Fibroblast of skin of right biceps (primary cell): ENCODE data around the gene DYNC1H1.
A peak's percentile ranks its signal among the peaks of the same experiment; 100 is the strongest.

Experiments used
- DNase-seq: peaks from one replicate; pipeline ENCODE4 v3.0.0-alpha.2; 2013

Gene DYNC1H1

DNA sequence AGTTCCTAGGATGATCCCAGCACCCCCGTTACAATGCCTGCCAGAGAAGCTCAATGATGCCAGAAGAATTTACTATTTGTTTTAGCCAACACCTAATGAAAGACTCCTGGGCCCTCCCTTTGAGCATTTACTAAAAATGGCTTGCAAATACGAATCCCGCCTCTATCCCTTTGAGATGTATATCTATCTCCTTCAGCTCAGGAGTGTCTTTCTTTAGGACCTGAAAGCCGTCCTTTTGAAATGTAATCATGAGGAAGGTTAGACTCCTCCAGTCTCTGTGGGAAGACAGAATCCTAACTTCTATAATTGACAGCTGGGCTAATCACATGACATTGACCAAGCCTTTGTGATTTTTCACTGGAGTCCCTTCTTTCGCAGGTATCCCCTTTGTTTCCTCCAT, 19.2 kb upstream of the DYNC1H1 start:
- no peak for DNase-seq

DNA sequence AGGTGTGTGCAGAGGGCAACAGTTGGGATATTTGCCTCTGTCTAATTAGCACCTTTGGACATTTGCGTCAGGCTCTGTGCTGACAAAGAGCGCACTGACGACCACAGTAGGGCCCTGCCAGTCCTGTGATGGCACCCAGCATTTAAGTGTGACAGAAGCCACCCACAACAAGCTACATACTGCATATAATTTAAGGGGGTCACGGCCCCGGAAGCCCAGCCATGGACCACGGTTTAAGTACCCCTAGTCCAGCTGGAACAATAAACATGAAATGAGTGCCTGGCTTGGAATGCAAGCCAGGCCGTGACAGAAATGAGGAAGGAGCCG, 16.8 kb upstream of the DYNC1H1 start:
- DNase-seq, result no peak

DNA sequence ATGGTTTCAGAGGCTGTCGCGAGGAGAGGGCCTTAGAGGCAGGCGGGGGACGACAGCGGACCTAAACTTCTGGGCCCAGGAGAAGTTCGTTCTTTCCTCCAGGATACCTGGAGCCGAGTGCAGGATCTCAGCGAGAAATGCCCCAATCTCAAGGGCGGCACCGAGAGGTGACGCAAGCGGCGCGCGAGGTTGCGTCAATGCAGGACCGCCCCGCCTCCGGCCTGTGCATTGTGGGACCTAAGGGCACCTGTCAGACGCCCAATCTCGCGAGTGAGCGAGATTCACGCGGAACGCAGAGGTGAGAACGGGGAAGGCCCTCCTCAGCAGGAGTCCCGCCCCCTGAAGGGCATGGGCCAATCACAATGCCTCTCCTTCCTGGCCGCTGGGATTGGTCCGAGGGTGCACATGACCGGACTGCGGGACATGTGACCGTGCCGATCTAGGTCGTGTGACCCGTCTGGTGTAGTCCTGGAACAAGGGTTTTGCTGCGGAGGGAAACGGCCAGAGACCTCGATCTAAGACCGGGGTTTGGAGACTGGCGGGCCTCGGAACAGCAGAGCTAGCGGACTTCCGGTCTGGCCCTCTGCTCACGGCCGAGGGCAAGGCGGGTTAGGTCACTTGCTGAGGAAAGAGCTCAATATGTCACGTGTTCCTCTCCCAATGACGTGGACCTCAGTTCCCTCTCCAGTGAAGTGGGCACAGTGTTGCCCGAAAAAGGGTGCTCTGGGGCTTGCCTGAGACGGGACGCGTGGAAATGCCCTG, 16.3 kb upstream of the DYNC1H1 start:
- peak; percentile 100 for DNase-seq

DNA sequence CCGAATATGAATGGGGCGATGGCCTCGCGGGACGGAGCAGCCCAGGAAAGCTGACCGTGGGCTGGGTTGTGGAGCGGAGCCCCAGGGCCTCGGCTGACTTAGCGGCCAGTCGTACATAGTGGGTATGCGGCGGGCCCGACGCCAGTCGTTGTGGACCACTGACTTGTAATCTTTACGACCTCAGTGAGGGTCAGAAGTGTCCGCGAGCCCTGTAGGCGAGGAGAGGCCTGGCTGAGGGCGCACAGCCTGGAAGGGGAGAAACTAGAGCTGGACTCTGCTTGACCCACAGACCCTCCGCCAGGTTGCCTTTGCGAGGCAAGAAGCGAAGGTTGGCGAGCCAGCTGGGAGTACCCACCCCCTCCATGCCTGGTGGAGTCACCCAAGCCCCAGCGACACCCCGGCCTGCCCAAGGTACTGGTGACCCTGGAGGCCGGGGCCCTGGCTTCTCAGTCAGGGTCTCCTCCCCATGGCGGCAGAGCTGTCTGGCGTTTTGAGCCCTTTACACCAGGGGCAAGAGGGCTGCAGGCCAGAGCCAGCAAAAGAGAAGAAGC, 15.6 kb upstream of the DYNC1H1 start:
- no peak for DNase-seq

DNA sequence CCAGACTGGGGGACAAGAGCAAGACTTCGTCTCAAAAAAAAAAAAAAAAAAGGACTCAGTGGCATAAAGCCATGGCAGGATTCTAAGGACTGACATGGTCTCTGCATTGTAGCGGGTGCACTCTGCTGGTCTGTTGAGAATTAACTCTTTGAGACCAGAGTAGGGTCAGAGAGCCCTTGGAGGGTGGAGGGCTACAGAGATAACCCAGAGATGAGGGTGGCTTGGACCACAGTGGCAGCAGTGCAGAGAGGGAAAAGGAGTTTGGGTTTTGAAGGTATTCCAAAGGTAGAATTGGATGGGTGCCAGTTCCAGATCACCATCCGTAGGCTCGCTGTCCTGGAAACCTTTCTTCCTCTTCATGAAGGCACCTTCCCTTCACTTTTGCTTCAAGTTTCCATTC, 14.3 kb upstream of the DYNC1H1 start:
- no peak for DNase-seq

DNA sequence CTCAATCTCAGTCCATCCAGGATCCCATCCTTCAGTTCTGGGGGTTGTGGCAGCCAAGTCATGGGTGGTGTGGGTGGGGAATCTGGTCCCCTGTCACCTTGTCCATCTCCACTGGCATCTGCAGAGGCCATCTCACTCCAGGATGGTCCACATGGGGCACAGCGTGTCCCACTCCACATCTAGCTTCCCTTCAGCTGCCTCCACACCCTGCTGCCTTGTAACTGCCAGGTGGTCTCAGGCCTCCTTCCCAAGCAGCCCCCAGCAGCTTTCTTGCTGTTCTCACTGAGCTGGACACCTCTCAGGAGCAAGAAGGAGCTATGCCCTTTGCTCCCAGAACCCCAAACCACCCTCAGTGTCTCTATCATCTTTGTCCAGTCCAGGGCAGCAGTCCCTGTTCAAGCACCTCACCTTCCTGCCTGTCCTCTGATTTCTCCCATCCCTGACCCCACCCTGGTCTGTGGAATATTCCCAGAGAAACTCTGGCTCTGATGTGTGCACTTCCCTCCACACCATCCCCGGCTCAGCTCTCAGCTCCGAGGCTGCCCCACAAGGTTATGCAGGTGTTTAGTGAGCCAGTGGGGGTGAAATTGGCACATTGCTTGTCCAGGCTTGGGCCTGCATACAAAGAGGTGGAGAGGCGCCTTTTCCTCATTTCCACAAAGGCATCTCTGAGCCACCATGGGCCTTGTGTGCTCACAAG, 13.7 kb upstream of the DYNC1H1 start:
- no peak for DNase-seq

DNA sequence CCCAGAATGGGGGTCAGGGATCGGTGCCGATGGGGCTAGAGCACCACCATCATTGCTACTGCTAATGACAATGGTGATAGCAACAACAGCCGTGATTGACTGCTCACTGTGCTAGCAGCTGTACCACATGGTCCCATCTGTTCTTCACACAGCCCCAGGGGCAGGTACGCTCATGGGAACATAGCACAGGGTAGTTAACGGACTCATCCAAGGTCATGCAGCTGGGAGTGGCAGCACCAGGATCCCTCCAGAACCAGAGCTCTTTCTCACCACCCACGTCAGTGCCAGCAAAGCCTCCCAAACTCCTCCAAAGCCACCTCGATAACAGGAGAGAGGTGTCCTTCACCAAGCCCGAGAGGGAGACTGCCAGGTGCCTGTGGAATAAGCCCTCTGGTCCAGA, 11.2 kb upstream of the DYNC1H1 start:
- no peak for DNase-seq

DNA sequence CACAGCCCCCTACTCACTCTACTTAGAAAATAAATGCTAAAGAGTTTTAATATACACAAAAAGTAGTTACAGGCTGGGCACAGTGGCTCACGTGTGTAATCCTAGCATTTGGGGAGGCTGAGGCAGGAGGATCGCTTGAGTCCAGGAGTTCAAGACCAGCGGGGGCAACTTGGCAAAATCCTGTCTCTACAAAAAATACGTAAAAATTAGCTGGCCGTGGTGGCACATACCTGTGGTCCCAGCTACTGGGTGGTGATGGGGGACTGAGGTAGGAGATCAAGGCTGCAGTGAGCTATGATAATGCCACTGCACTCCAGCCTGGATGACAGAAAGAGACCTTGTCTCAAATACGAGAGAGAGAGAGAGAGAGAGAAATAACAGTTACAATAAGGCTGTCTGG, 9.9 kb upstream of the DYNC1H1 start:
- DNase-seq, result no peak

DNA sequence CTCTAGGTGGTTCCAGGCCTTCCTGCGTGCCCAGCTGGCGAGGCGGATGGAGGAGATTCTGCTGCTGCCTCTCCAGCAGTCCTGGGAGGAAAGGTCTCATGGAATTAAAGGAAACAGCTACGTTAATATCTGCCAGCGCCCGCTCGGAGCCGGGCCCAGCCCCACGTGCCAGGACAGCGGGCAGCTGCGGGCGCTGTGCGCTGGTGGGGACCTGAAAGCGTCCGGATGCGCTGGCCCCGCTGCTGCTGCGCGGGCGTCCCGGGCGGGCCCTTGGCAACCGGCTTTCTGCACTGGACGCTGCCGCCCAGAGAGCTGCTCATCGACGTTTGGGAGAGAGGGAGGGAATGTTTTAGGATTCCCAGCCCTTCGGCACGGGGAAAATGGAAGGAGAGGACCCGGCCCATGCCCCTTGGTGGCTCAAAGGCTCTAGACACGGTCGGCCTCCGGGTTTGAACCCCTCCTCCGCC, 8.6 kb upstream of the DYNC1H1 start:
- DNase-seq, result no peak

DNA sequence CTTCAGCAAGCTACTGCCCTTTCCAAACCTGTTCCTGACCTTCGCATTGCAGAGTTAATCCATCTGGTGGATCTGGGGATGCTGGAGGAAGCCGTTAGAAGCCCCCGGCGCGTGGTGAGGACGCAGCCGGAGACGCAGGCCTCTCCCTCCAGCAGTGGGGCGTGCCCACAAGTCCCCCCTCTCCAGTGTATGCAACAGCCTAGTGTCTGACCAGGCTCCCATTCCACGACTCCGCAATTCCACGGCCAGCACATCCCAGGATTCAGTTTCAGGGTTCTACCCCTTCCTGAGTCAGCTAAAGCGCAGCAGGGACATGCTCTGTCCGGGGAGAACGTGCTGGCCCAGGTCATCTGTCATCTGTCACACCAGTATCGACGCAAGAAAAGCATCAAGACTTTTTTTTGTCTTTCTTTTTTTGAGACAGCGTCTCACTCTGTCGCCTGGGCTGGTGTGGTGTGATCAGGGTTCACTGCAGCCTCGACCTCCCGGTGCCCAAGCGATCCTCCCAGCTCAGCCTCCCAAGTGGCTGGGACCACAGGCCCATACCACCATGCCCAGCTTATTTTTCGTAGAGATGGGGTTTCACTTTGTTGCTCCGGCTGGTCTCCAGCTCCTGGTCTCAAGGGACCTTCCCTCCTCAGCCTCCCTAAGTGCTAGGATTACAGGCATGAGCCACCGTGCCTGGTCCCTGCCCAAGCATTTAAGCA, 8.0 kb upstream of the DYNC1H1 start:
- no peak for DNase-seq

DNA sequence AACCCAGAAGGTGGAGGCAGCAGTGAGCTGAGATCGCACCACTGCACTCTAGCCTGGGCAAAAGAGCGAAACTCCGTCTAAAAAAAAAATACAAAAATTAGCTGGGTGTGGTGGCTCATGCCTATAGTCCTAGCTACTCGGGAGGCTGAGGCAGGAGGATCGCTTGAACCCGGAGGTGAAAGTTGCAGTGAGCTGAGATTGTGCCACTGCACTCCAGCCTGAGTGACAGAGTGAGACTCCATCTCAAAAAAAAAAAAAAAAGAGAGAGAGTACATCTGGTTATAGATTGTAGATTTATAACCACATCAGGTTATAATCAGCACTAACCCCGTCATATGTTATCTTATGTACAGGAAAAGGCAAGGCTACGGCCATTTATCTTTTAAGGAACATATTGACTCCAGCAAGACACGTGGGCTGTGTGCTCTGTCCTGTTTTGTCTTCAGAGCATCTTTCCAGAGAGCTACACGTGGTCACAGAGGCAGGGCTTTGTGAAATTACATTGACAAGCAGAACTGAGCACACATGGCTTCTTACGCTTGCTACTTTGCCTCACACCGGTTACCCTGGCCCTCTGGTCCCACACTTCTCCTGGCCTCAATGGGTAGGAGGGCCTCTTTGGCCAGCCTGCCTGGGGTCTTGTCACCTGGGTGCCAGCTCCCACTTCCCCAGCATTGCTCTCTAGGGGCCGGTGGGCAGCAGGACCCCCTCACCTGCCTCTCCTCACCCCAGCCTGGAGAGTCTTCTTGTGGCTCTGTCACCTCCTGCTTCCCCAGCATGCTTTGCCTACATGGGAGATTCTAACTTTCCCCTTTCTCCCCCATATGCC, 6.8 kb upstream of the DYNC1H1 start:
- DNase-seq, result no peak

DNA sequence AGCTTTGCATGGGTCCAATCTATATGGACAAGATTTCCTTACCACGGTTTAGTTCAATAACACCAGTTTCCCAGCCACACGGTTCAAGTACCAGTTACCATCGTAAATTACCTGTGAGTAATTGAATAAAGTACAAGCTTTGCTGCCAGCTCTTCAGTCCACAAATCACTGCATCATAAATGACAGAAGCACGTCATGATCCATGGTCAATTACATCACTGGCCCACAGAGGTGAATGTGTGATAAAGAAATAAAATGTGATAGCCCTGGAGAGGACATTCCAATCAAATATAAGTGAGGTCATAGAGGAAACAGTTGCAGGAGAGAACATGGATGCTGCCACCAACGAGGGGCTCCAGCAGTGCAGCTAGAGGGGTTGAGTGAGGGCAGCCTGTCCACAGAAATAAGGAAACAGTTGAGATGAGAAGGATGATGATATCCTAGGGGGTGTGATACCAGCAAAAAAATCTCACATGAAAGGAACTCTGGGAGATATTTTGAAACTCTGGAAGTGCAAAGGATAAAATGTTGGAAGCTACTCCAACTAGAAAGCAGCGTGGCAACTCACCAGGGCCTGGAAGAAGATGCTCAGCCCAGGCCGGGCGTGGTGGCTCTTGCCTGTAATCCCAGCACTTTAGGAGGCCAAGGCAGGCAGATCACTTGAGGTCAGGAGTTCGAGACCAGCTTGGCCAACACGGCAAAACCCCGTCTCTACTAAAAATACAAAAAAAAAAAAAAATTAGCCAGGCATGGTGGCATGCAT, 5.8 kb upstream of the DYNC1H1 start:
- DNase-seq, result no peak

DNA sequence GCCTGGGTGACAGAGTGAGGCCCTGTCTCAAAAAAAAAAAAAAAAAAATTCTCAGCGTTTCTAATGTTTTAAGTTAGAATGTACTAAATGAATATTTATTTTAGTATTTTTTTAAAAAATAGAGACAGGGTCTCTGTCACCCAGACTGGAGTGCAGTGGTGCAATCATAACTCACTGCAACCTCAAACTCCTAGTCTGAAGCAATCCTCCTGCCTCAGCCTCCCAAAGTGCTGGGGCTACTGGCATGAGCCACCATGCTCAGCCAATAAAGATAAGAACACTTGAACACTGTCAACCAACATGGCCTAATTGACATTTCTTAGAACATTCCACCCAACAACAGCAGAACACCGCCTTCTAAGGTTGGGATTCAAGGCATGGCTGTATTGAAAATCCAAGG, 5.1 kb upstream of the DYNC1H1 start:
- no peak for DNase-seq

DNA sequence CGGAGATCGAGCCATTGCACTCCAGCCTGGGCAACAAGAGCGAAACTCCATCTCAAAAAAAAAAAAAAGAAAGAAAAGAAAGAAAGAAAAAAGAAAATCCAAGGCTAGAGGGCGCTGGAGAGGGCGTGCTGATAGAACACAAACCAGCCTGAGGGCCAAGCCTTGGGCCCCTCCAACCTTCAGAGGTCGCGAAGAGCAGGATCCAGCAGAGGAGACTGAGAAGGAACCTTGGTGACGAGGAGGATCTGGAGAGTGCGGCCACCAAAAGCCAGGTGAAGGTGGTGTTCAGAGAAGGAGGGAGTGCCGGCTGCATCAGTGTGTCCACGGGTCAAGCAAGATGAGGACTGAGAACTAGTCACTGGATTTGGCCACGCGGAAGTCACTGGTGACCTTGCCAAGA, 4.1 kb upstream of the DYNC1H1 start:
- DNase-seq, result peak; percentile 24

DNA sequence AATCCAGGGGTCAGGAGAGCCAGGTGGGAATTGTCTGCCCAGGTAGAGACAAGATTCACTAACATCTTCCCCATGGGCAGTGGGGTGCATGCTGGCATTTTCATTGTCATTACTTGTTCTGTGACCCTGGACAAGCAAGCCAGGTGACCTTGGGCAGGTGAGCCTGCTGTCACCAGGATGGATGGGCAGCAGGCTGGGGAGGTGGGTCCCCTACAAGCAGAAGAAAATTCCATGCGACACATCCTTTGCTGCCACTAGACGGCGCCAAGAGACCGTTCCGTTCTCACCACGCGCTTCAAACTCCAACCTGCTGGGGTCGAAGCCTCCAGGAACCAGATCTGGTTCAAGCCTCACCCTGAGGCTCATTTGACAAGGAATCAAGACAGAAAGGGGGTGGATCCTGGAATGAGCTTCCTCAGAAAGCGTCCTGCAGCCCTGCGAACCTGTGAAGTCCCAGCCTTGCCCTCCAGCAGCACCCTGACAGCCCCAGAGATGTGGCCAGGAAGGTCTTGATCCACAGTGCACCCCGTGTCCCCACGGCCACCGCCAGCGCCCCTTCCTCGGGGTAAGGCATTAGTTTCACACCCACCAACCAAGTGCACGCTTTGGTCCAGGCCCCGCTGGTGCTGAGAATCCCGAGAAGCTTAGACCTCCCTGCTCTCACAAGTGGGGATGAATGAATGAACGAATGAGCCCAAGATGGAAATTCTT, 3.2 kb upstream of the DYNC1H1 start:
- peak; percentile 78 for DNase-seq

DNA sequence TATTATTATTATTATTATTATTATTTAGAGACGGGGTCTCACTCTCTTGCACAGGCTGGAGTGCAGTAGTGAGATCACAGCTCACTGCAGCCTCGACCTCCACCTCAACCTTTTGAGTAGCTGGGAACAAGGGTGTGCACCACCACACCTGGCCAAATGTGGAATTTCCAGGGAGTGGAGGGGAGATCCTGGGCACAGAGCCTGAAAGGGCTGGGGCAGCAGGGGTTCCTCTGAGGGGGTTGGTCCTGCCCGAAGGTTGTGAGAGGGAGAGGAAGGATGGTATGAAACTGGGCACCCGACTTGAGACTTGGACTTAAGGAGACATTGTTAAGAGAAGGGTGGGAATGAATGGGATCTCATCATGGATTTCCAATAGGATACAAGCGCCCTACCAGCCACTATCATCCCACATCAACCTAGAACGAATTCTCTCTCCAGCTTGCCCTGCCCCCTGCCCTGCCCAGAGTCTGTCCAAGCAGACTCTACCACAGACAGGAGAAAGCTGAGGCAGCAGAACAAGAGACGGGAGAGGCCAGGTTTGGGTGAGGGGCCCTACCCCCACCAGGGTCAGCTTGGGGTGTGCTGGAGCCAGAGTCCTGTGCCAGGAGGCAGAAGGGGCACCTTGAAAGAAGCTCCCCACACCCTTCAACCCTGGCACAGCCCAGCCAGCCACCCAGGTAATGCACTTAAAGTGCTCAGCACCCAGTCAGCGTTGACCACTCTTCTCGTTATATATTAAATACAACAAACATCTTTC, 2.4 kb upstream of the DYNC1H1 start:
- no peak for DNase-seq

DNA sequence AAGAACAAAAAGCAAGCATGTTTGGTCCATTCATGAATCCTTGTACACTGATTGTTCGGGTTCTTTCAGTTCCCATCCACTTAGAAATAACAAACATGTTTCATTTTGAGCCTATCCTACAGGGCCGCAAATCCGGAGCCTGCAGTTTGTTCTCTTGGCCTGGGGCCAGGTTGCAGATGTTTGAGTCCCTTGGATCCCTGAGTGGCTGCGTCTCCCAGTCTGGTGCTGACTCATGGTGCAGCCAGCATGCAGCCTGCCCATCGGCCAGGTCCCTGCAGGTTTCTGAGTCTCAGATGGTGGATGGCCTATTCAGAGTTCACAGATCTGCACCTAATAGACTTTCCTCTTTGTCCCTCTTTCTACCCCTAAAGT, 1.9 kb upstream of the DYNC1H1 start:
- peak; percentile 91 for DNase-seq

DNA sequence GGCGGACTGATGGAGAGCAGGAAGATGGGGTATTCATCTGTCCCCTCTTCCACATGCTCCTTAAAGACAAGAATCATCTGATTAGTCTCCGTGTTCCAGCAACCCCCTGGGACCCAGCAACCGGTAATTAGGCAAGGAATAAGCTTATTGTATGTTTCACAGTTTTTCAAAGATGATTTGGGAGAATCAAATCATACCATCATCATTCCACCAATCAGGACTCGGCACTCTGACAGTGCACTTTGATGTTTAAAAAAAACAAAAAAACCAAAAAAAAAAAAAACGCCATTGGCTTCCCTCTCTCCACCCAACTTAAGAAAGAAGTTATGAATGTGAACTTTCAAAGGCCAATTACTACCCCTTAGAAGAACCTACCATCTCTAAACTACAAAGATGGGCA, 1.3 kb upstream of the DYNC1H1 start:
- no peak for DNase-seq

DNA sequence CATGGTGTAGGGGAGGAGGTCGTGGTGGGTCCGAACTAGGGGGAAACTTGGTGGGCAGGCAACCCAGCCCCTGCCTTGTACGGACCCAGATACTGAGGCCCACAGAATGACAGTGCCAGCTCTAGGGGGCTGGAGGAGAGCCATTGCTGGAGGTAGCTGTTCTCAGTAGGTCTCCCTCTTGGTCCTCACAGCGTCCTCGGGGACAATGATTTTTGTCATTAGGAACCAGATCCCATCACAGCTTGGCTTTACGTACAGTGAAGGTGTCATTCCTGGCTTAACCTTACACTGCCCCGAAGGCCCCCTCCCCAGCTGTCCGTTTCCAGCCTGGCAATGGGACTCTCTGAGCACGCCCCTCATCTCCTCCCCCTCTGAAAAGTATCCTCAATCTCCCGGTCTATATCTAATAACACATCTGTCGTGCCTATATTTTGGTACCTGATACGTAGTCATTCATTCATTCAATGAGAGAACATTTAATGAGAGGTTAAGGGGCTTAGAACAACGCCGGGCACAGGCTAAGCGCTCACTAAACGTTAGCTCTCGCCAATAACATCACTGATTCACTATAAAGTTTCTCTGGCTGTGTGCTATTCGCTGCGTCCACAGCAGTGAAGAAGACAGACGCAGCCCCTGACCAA, 597 bp upstream of the DYNC1H1 start:
- no peak for DNase-seq

DNA sequence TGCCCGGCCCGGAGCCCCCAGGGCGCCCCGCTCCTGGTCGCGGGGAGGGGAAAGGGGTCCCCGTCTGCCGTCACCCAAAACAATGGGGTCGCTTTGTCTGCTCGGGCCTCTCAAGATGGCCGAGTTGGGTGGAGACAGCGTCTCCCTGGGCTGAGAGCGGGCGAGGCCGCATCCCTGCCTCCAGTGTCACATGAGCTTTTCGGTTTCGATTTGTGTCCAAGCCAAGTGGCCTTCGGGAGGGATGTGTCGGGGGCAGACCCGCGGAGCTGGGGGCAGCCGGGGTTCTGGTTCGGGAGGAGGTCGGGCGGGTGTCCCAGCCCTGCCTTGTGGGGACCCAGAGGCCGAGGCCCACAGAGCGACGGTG, 790 bp downstream of the DYNC1H1 start:
- peak; percentile 61 for DNase-seq
